NCI-H2107 treated with DMSO at 0.1 percent for 48 hours (cell line): ENCODE results near the gene MAEL.

Experiments used
- DNase-seq: peaks from one replicate; lab custom pipeline; 2025; ENCODE audit not compliant: unreplicated experiment; lab: John Stamatoyannopoulos, UW

MAEL gene

GRCh38 chr1:167054946-167055630, 66.0 kb downstream of the MAEL start:
- no peak for DNase-seq

GRCh38 chr1:167056529-167057231, 67.6 kb downstream of the MAEL start:
- no peak for DNase-seq

- DNase-seq: peak; percentile 89
These were observed 68.2 kb downstream of the MAEL start for GRCh38 chr1:167057241-167057688.

GRCh38 chr1:167059045-167059808, 70.1 kb downstream of the MAEL start:
- peak; percentile 66 for DNase-seq

GRCh38 chr1:167059809-167060107, 70.7 kb downstream of the MAEL start:
- DNase-seq: no peak

GRCh38 chr1:167060141-167061072, 71.3 kb downstream of the MAEL start:
- no peak for DNase-seq

GRCh38 chr1:167061073-167061464, 72.0 kb downstream of the MAEL start:
- no peak for DNase-seq

GRCh38 chr1:167064621-167065020, 75.5 kb downstream of the MAEL start:
- no peak for DNase-seq

- DNase-seq: no peak
These were observed 76.4 kb downstream of the MAEL start for GRCh38 chr1:167065471-167065870.

- DNase-seq: peak; percentile 67
These were observed 77.4 kb downstream of the MAEL start for GRCh38 chr1:167066333-167067122.

GRCh38 chr1:167067904-167068303, 78.8 kb downstream of the MAEL start:
- DNase-seq: no peak

- DNase-seq: no peak
These were observed 79.7 kb downstream of the MAEL start for GRCh38 chr1:167068761-167069160.

GRCh38 chr1:167071286-167071685, 82.2 kb downstream of the MAEL start:
- no peak for DNase-seq
